Measurements from ENCODE around the gene MRPL20.

Gene MRPL20

GRCh38 chr1:1361233-1361981 is 45.7 kb downstream of the MRPL20 start:
- DNase-seq (ENCODE audit: low spot score), result no peak

GRCh38 chr1:1360506-1361169 is 46.5 kb downstream of the MRPL20 start:
- peak; percentile 62 for DNase-seq (ENCODE audit: low spot score)

GRCh38 chr1:1359664-1360468 is 47.2 kb downstream of the MRPL20 start:
- no peak for DNase-seq (ENCODE audit: low spot score)

- DNase-seq (ENCODE audit: low spot score), result no peak
These were observed 47.8 kb downstream of the MRPL20 start for GRCh38 chr1:1359308-1359663.

- DNase-seq (ENCODE audit: low spot score), result no peak
These were observed 48.4 kb downstream of the MRPL20 start, which contains the start of gene MXRA8 for GRCh38 chr1:1358433-1359271. Gene MXRA8, minus strand, starts transcription at chr1:1358555. Its CDS starts 51 bp downstream, at chr1:1358504.

GRCh38 chr1:1357871-1358432 is 49.1 kb downstream of the MRPL20 start:
- DNase-seq (ENCODE audit: low spot score), result no peak

- DNase-seq (ENCODE audit: low spot score), result no peak
These were observed 50.2 kb downstream of the MRPL20 start for GRCh38 chr1:1356796-1357401.

- DNase-seq (ENCODE audit: low spot score), result no peak
These were observed 50.8 kb downstream of the MRPL20 start for GRCh38 chr1:1356166-1356795.

GRCh38 chr1:1355416-1355815 is 51.7 kb downstream of the MRPL20 start:
- DNase-seq (ENCODE audit: low spot score), result no peak

- no peak for DNase-seq (ENCODE audit: low spot score)
These were observed 52.5 kb downstream of the MRPL20 start for GRCh38 chr1:1354271-1355247.

GRCh38 chr1:1353389-1354151 is 53.5 kb downstream of the MRPL20 start:
- DNase-seq (ENCODE audit: low spot score), result peak; percentile 23

GRCh38 chr1:1352786-1353388 is 54.2 kb downstream of the MRPL20 start:
- DNase-seq (ENCODE audit: low spot score), result no peak

Measured in RKO (cell line).